Caco-2 (cell line): ENCODE measurements around the gene STK40. TPM values are rescaled to one million over a fixed set of nuclear protein-coding genes. Genes with fewer than 3 reads are reported as not detected.
A peak's percentile ranks its signal among the peaks of the same experiment; 100 is the strongest.

Experiments
- BruUV-seq: library from RNA; stranded (reverse); fragments of 400-500 nt; replicated peaks from 2 replicates; lab custom pipeline; 2021; lab: Mats Ljungman, UMichigan
- CTCF ChIA-PET: fragments of 300-600 bp; sonication (Branson Sonifier 250); formaldehyde crosslinking; loops from one replicate; lab custom pipeline; 2022; ENCODE audit warnings: antibody characterized with exemption; lab: Charles Lee
- POLR2A ChIA-PET: fragments of 300-600 bp; sonication (Branson Sonifier 250); formaldehyde crosslinking; loops from one replicate; lab custom pipeline; 2022; ENCODE audit warnings: antibody characterized with exemption; lab: Charles Lee
- DNase-seq, 2 experiments: peaks; one replicate each; pipeline versions ENCODE4 v3.0.0 to v3.0.0-alpha.2; 2020 to 2022
- H3K27me3 ChIP-seq: replicated peaks from 2 replicates; pipeline ENCODE4 v1.6.0; 2011; ENCODE audit warnings: low read length; ENCODE audit not compliant: control insufficient read depth, insufficient read depth
- H3K36me3 ChIP-seq: 2 replicates; pipeline ENCODE4 v1.5.1; 2011; ENCODE audit warnings: low read length; ENCODE audit not compliant: control insufficient read depth, insufficient read depth
- H3K4me1 ChIP-seq: fragments of 250-450 bp; sonication (Bioruptor Pico); 2 replicates; pipeline ENCODE4 v1.5.1; 2020; ENCODE audit warnings: mild to moderate bottlenecking
- H3K4me3 ChIP-seq: 2 replicates; pipeline ENCODE4 v1.5.1; 2011; ENCODE audit warnings: low read depth, mild to moderate bottlenecking, control low read depth, low read length
- H3K9me3 ChIP-seq: fragments of 250-450 bp; sonication (Bioruptor Pico); 2 replicates; pipeline ENCODE4 v1.5.1; 2020; ENCODE audit warnings: mild to moderate bottlenecking, moderate library complexity
- H3K27ac Mint-ChIP-seq: one replicate; pipeline ENCODE4 v1.8.0; 2022; ENCODE audit warnings: mixed read lengths; ENCODE audit not compliant: unreplicated experiment
- H3K27me3 Mint-ChIP-seq: one replicate; pipeline ENCODE4 v1.8.0; 2022; ENCODE audit warnings: mixed read lengths; ENCODE audit not compliant: insufficient read depth, unreplicated experiment
- H3K36me3 Mint-ChIP-seq: one replicate; pipeline ENCODE4 v1.8.0; 2022; ENCODE audit warnings: mild to moderate bottlenecking, mixed read lengths; ENCODE audit not compliant: insufficient read depth, unreplicated experiment
- H3K4me1 Mint-ChIP-seq: one replicate; pipeline ENCODE4 v1.8.0; 2022; ENCODE audit warnings: low read depth, mixed read lengths; ENCODE audit not compliant: unreplicated experiment
- H3K4me3 Mint-ChIP-seq: one replicate; pipeline ENCODE4 v1.8.0; 2022; ENCODE audit warnings: mild to moderate bottlenecking, moderate library complexity, mixed read lengths; ENCODE audit not compliant: unreplicated experiment
- H3K9me3 Mint-ChIP-seq: one replicate; pipeline ENCODE4 v1.8.0; 2022; ENCODE audit warnings: mixed read lengths; ENCODE audit not compliant: unreplicated experiment
- CTCF ChIP-seq, 2 experiments: fragments of 200-600 bp in 1 of 2; IDR thresholded peaks; 1 replicate in 1 of 2; 2 replicates in 1 of 2; pipeline versions ENCODE4 v1.5.1 to v1.8.0; 2011 to 2022; ENCODE audit warnings: antibody characterized with exemption in 1 of 2, control low read depth in 1 of 2, inconsistent platforms in 1 of 2, low read depth in 1 of 2, low read length in 1 of 2, mild to moderate bottlenecking in 1 of 2, moderate library complexity in 1 of 2; ENCODE audit not compliant: insufficient read depth in 1 of 2, severe bottlenecking in 1 of 2, unreplicated experiment in 1 of 2
- intact Hi-C: fragments of 100-400 bp; cut with micrococcal nuclease; formaldehyde crosslinking; loops from one replicate; pipeline ENCODE4 v1.10.0; 2022; ENCODE audit not compliant: unreplicated experiment
- total RNA-seq: library from RNA; stranded (reverse); gene quantifications from 2 replicates; pipeline ENCODE4 v1.2.3, GENCODE V29; 2022

The STK40 gene
- total RNA-seq, 1 experiment from 2014 or later: 29.7 TPM

- no peak for TF ChIP-seq CTCF (IDR thresholded peaks at IDR 0.05; ENCODE audit: insufficient read depth in 1 of 2, low read depth in 1 of 2, low read length in 1 of 2, severe bottlenecking in 1 of 2, unreplicated experiment in 1 of 2)
- intact Hi-C loops: no loop called here
- no peaks in the 10 kb centered on the region for H3K9me3 Mint-ChIP-seq
- no peaks in the 10 kb centered on the region for H3K9me3 ChIP-seq
- no peak overlapping the region for H3K4me3 Mint-ChIP-seq
- POLR2A ChIA-PET: no interaction called here
- no peak for DNase-seq
- no peaks in the 10 kb centered on the region for H3K27me3 ChIP-seq
- peak overlapping the region; percentile 67 for H3K27ac Mint-ChIP-seq
- H3K4me1 Mint-ChIP-seq: peaks cover 7% of the 10 kb centered on the region
- CTCF ChIA-PET: no interaction called here
- no TSS peak for BruUV-seq
- no peak overlapping the region for H3K4me3 ChIP-seq
- H3K36me3 ChIP-seq: peaks cover 1% of the 10 kb centered on the region
- H3K36me3 Mint-ChIP-seq: peaks cover 87% of the 10 kb centered on the region
- no peaks in the 10 kb centered on the region for H3K27me3 Mint-ChIP-seq
- H3K4me1 ChIP-seq: peaks cover 10% of the 10 kb centered on the region
Measured at GRCh38 chr1:36303244-36303643, 82.5 kb downstream of the STK40 start.

- BruUV-seq: no TSS peak
- no peak overlapping the region for H3K27ac Mint-ChIP-seq
- no peak for DNase-seq
- ChIA-PET CTCF (interaction anchor here (1.2 kb wide), 1 partner anchor 16 kb away, joined by 9 read pairs; no protein-coding TSS in a partner anchor), POLR2A (no interaction called here)
- peaks cover 10% of the 10 kb centered on the region for H3K4me1 ChIP-seq
- H3K36me3 ChIP-seq: peaks cover 1% of the 10 kb centered on the region
- no peaks in the 10 kb centered on the region for H3K27me3 Mint-ChIP-seq
- H3K27me3 ChIP-seq: no peaks in the 10 kb centered on the region
- H3K9me3 Mint-ChIP-seq: no peaks in the 10 kb centered on the region
- H3K9me3 ChIP-seq: no peaks in the 10 kb centered on the region
- H3K4me3 ChIP-seq: no peak overlapping the region
- intact Hi-C loops: no loop called here
- TF ChIP-seq CTCF (IDR thresholded peaks at IDR 0.05; ENCODE audit: insufficient read depth in 1 of 2, low read depth in 1 of 2, low read length in 1 of 2, severe bottlenecking in 1 of 2, unreplicated experiment in 1 of 2): no peak
- H3K4me1 Mint-ChIP-seq: peaks cover 7% of the 10 kb centered on the region
- H3K4me3 Mint-ChIP-seq: no peak overlapping the region
- H3K36me3 Mint-ChIP-seq: peaks cover 78% of the 10 kb centered on the region
Measured at GRCh38 chr1:36301220-36301619, 84.5 kb downstream of the STK40 start.

- Mint-ChIP-seq H3K4me3 (no peak overlapping the region), H3K27me3 (no peaks in the 10 kb centered on the region), H3K27ac (no peak overlapping the region), H3K36me3 (peaks cover 78% of the 10 kb centered on the region), H3K9me3 (no peaks in the 10 kb centered on the region), H3K4me1 (peaks cover 7% of the 10 kb centered on the region)
- Histone ChIP-seq H3K4me1 (peaks cover 5% of the 10 kb centered on the region), H3K4me3 (no peak overlapping the region), H3K9me3 (no peaks in the 10 kb centered on the region), H3K36me3 (peaks cover 1% of the 10 kb centered on the region), H3K27me3 (no peaks in the 10 kb centered on the region)
- ChIA-PET CTCF (interaction anchor here (0.6 to 1.2 kb wide), 3 partner anchors 15 to 1655 kb away, joined by 3 to 9 read pairs (median 6); partner anchors contain the start of gene TRAPPC3), POLR2A (no interaction called here)
- no peak for TF ChIP-seq CTCF (IDR thresholded peaks at IDR 0.05; ENCODE audit: insufficient read depth in 1 of 2, low read depth in 1 of 2, low read length in 1 of 2, severe bottlenecking in 1 of 2, unreplicated experiment in 1 of 2)
- DNase-seq: no peak
- BruUV-seq: no TSS peak
- intact Hi-C loops: no loop called here
Measured at GRCh38 chr1:36300526-36300925, 85.2 kb downstream of the STK40 start.
